HG02642 (cell line): ENCODE data around the gene WIPF1.
"Not testable (repeated sequence)": the region's sequence is repeated elsewhere in the genome, so short reads cannot be mapped to it uniquely, and the experiment has no call there.

ENCODE experiments used
- ATAC-seq: cut with Tn5 transposase; IDR thresholded peaks from one replicate; pipeline ENCODE4 v1.9.1; 2021; ENCODE audit warnings: mild to moderate bottlenecking; ENCODE audit not compliant: unreplicated experiment, poor library complexity

The WIPF1 gene

GRCh38 chr2:174548646-174549045 lies 49.0 kb downstream of the WIPF1 start:
- ATAC-seq, result not testable (repeated sequence)

- not testable (repeated sequence) for ATAC-seq
Observed at GRCh38 chr2:174548021-174548420, 49.6 kb downstream of the WIPF1 start.

GRCh38 chr2:174546519-174547506 lies 50.8 kb downstream of the WIPF1 start:
- no peak for ATAC-seq

GRCh38 chr2:174545240-174545639 lies 52.4 kb downstream of the WIPF1 start:
- no peak for ATAC-seq

DNA sequence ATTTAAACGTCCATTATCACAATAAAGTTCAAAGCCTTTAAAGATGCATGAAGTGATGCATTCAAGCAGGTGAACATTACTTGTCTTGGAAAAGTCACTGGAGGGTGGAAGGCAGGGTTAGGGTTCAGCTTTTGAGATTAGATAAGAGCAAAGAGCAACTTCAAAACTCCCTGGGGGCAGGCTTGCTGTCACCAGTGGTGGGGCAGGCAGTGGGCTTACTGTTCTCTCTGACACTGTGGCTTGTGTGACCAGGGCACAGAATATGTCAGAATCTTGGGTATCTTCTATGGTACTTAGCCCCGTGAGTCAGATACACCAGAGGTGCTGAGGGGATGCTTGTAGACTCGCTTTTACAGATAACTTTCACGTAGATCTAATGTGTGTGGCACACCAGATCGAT lies 52.8 kb downstream of the WIPF1 start:
- no peak for ATAC-seq

GRCh38 chr2:174544156-174544555 lies 53.4 kb downstream of the WIPF1 start:
- ATAC-seq, result no peak

GRCh38 chr2:174540893-174541292 lies 56.7 kb downstream of the WIPF1 start:
- ATAC-seq, result no peak

GRCh38 chr2:174535757-174536703 lies 61.6 kb downstream of the WIPF1 start:
- no peak for ATAC-seq

DNA sequence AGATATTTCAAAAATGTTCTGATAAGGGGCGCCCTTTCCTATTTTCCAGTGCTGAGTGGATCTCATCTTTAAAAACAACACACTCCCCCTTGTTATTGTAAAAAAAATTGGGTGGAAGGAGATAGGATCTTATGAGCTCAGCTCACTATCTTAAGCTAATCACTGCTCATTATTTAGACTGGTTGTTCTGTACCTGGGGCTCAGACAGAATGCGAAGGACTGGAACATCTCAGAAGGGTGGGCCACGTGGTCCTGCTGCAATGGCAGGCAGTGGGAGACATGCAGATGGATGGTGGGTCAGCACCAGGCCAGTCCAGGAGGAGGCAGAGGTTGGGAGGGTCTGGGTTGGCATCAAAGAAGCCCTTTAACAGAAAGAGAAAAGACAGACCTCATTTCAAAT lies 62.5 kb downstream of the WIPF1 start:
- no peak for ATAC-seq

GRCh38 chr2:174529916-174530315 lies 67.7 kb downstream of the WIPF1 start:
- no peak for ATAC-seq

GRCh38 chr2:174527959-174528358 lies 69.6 kb downstream of the WIPF1 start:
- no peak for ATAC-seq

DNA sequence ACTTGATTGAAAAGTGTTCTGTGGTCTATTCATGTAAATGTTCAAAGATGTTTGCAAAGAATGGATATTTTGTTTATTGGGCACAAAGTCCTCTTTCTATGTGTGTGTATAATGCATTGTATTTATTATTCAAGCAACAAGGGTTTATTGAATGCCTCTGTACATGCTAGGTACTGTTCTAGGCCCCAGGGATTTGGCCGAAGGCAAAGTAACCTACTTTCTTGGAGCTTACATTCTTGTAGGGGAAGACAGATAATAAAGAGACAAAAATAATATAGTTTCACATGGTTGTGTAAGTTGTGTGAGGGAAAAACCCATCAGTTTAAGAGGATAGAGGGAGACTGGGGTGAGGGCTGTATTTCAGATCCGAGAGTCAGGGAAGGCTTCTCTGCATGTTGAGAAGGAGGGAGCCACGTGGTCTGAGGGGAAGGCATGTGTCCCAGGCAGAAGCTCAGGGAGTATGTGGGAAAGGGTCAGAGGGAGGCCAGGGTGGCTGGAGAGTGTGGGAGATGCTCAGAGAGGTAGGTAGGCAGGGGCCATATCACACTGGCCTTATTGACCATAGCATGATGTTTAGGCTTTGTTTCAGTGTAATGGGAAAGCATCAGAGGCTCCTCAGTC lies 70.4 kb downstream of the WIPF1 start:
- ATAC-seq, result no peak

DNA sequence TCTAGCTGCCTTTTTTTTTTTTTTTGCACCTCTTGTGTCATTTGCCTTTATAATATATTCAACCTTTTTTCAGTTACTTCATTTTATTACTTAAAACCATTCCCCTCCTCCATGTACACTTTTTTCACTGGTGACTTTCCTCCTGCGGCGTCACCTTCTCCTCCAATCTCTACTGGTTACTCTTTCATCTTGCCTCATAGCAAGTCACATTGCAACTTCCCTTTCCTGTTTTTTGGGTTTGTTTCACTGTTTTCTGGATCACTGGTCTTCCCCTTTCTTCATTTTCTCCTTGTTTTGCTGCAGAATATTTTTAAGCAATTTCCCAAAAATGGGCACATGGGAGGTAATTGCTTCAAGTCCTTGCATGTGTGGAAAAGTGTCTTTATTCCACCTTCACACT lies 73.1 kb downstream of the WIPF1 start:
- ATAC-seq, result no peak

GRCh38 chr2:174522553-174522952 lies 75.1 kb downstream of the WIPF1 start:
- no peak for ATAC-seq

GRCh38 chr2:174518395-174518794 lies 79.2 kb downstream of the WIPF1 start:
- ATAC-seq, result no peak

DNA sequence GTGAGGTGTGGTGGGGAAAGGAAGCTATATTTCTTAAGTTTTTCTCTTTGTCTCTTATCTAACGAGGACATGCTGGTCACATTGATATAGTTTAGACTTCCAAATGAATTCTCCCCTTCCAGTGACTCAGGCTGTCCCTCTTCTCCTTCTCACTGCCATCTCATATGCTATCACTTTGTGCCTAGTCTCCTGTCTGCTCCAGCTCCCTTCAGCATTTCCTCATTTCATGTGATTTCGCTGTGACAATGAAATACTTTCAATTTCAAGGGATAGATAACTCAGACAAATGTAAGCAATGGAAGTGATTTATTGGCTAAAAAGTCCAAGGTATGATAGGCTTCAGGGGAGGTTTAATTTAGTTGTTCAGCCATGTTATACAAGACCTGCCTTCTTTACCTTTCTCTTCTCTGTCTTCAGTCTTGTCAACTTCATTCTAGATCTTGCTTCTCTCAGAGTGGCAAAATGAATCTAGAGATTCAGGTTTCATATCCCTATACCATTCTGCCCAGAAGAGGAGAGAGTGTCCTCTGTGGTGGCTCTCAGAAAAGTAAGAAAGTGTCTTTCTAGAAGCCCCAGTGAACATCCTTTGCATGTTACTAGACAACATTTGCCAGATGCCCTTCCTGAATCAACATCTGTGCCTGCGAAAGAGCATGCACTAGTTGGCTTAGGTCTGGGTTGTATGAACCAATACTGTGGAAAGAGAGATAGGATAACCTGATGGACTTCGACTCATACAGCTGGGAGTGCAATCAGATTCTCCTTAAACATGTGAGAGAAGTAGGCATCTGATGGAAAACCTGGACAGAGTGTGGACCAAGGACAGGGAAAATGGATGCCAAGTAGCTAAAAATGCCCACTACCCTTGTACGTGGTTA lies 80.9 kb downstream of the WIPF1 start:
- no peak for ATAC-seq

- no peak for ATAC-seq
Observed at GRCh38 chr2:174512345-174512744, 85.3 kb downstream of the WIPF1 start.

- no peak for ATAC-seq
Observed at GRCh38 chr2:174511580-174512260, 85.9 kb downstream of the WIPF1 start.

DNA sequence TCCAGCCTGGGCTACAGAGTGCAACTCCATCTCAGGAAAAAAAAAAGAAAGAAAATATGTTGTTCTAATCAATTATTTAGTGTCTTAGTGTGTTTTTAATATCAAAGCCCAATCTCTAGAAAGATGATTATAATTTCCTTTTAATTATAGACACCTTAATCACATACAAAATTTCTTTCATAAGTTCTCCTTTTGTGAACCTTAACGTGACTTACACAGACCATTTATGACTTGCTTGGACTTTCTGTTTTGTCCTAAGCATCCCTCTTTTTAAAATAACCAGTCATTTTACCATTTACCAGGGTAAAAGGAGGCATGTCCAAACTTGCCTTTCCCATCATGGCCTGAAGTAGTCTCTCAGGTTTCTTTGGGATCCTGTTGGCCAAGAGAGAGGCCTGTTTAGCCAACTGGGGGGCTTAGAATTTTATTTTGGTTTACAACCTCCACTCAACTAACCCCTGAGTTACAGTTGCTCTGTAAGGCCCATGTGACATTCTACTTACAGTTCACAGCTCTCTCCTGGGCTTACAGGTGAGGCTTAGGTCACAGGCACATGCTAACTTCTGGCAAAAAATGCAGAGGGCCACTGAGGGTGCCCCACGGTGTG lies 86.9 kb downstream of the WIPF1 start:
- no peak for ATAC-seq
